Mesendoderm (in vitro differentiated cells): ENCODE measurements around the gene SLAMF7.
"Not testable (repeated sequence)": the region's sequence is repeated elsewhere in the genome, so short reads cannot be mapped to it uniquely, and the experiment has no call there.

Source experiments
- DNase-seq: peaks from one replicate; pipeline ENCODE4 v3.0.0; 2013
- H2AK5ac ChIP-seq: 2 replicates; pipeline ENCODE4 v1.6.1; 2013; ENCODE audit warnings: low read length, inconsistent platforms
- H2BK120ac ChIP-seq: 2 replicates; pipeline ENCODE4 v1.6.1; 2013; ENCODE audit warnings: low read depth, mild to moderate bottlenecking, low read length, moderate library complexity, mixed read lengths
- H2BK15ac ChIP-seq: replicated peaks from 2 replicates; pipeline ENCODE4 v1.6.1; 2013; ENCODE audit warnings: low read depth, mild to moderate bottlenecking, moderate library complexity
- H2BK5ac ChIP-seq: 2 replicates; pipeline ENCODE4 v1.6.1; 2013; ENCODE audit warnings: low read length, inconsistent platforms
- H3K18ac ChIP-seq: 2 replicates; pipeline ENCODE4 v1.6.1; 2013; ENCODE audit warnings: mild to moderate bottlenecking, low read length, mixed read lengths
- H3K23ac ChIP-seq: one replicate; pipeline ENCODE4 v1.6.1; 2013; ENCODE audit warnings: low read length
- H3K27ac ChIP-seq: 2 replicates; pipeline ENCODE4 v1.5.1; 2013; ENCODE audit warnings: low read depth, mild to moderate bottlenecking, inconsistent platforms, low read length, moderate library complexity
- H3K27me3 ChIP-seq: 2 replicates; pipeline ENCODE4 v1.6.1; 2013; ENCODE audit warnings: low read length, control low read depth, mild to moderate bottlenecking, inconsistent platforms; ENCODE audit not compliant: insufficient read depth, poor library complexity
- H3K36me3 ChIP-seq: 2 replicates; pipeline ENCODE4 v1.6.1; 2013; ENCODE audit warnings: low read length, inconsistent platforms; ENCODE audit not compliant: control insufficient read depth, insufficient read depth
- H3K4ac ChIP-seq: one replicate; pipeline ENCODE4 v1.6.1; 2013; ENCODE audit warnings: low read depth, mild to moderate bottlenecking, low read length, moderate library complexity
- H3K4me1 ChIP-seq: 2 replicates; pipeline ENCODE4 v1.6.1; 2013; ENCODE audit warnings: low read depth, low read length, inconsistent platforms; ENCODE audit not compliant: control insufficient read depth
- H3K4me2 ChIP-seq: 2 replicates; pipeline ENCODE4 v1.6.1; 2013; ENCODE audit warnings: low read length
- H3K4me3 ChIP-seq: 2 replicates; pipeline ENCODE4 v1.5.1; 2013; ENCODE audit warnings: mild to moderate bottlenecking, low read length
- H3K56ac ChIP-seq: one replicate; pipeline ENCODE4 v1.6.1; 2013; ENCODE audit warnings: low read length
- H3K79me1 ChIP-seq: 2 replicates; pipeline ENCODE4 v1.6.1; 2013; ENCODE audit warnings: low read length, inconsistent platforms
- H3K79me2 ChIP-seq: 2 replicates; pipeline ENCODE4 v1.6.1; 2013; ENCODE audit warnings: mild to moderate bottlenecking, low read length; ENCODE audit not compliant: control insufficient read depth, insufficient read depth
- H3K9ac ChIP-seq: 2 replicates; pipeline ENCODE4 v1.6.1; 2013; ENCODE audit warnings: low read length, inconsistent platforms
- H4K5ac ChIP-seq: one replicate; pipeline ENCODE4 v1.6.1; 2013; ENCODE audit warnings: low read length
- H4K8ac ChIP-seq: one replicate; pipeline ENCODE4 v1.6.1; 2013; ENCODE audit warnings: low read depth, mild to moderate bottlenecking, control low read depth, low read length, moderate library complexity
- WGBS: extraction: QIAGEN DNeasy Blood & Tissue Kit; methylation state at CpG from one replicate; pipeline ENCODE4 v1.1.7; 2013; ENCODE audit warnings: low lambda C conversion rate, missing lambda C conversion rate; ENCODE audit not compliant: insufficient coverage; ENCODE audit errors: extremely low coverage; 5-methylcytosine and 5-hydroxymethylcytosine counted together

SLAMF7 gene

GRCh38 chr1:160780398-160780755 lies 41.3 kb downstream of the SLAMF7 start:
- H2BK120ac ChIP-seq, result no peak overlapping the region
- H4K5ac ChIP-seq, result no peak overlapping the region
- no peaks in the 10 kb centered on the region for H3K36me3 ChIP-seq
- no peaks in the 10 kb centered on the region for H3K79me2 ChIP-seq
- H3K4me1 ChIP-seq, result no peaks in the 10 kb centered on the region
- no peak overlapping the region for H3K4ac ChIP-seq
- no peaks in the 10 kb centered on the region for H3K27me3 ChIP-seq
- no peak overlapping the region for H3K18ac ChIP-seq
- DNase-seq, result no peak
- no peak overlapping the region for H2BK5ac ChIP-seq
- no peak overlapping the region for H2AK5ac ChIP-seq
- no CpG with 5 or more reads among the region's 2 CpGs for WGBS
- H3K27ac ChIP-seq, result no peak overlapping the region
- no peak overlapping the region for H3K23ac ChIP-seq
- H3K9ac ChIP-seq, result no peak overlapping the region
- no peak overlapping the region for H3K4me3 ChIP-seq
- H3K79me1 ChIP-seq, result no peaks in the 10 kb centered on the region
- H3K56ac ChIP-seq, result no peak overlapping the region
- no peak overlapping the region for H4K8ac ChIP-seq
- H2BK15ac ChIP-seq, result no peak overlapping the region
- no peak overlapping the region for H3K4me2 ChIP-seq

- H2BK5ac ChIP-seq, result no peak overlapping the region
- no peaks in the 10 kb centered on the region for H3K4me1 ChIP-seq
- H3K4ac ChIP-seq, result no peak overlapping the region
- no peak overlapping the region for H3K4me3 ChIP-seq
- H3K23ac ChIP-seq, result no peak overlapping the region
- no peak overlapping the region for H2AK5ac ChIP-seq
- no peak overlapping the region for H3K9ac ChIP-seq
- no CpG with 5 or more reads among the region's 8 CpGs for WGBS
- no peak overlapping the region for H4K8ac ChIP-seq
- H3K27me3 ChIP-seq, result no peaks in the 10 kb centered on the region
- H3K4me2 ChIP-seq, result no peak overlapping the region
- H3K79me2 ChIP-seq, result no peaks in the 10 kb centered on the region
- no peak overlapping the region for H4K5ac ChIP-seq
- no peak overlapping the region for H3K56ac ChIP-seq
- H2BK120ac ChIP-seq, result no peak overlapping the region
- H3K36me3 ChIP-seq, result no peaks in the 10 kb centered on the region
- no peaks in the 10 kb centered on the region for H3K79me1 ChIP-seq
- H3K27ac ChIP-seq, result no peak overlapping the region
- DNase-seq, result no peak
- H3K18ac ChIP-seq, result no peak overlapping the region
- no peak overlapping the region for H2BK15ac ChIP-seq
These were observed 42.2 kb downstream of the SLAMF7 start for GRCh38 chr1:160781186-160781766.

GRCh38 chr1:160781914-160782689 lies 43.1 kb downstream of the SLAMF7 start:
- Histone ChIP-seq H2BK5ac (no peak overlapping the region), H3K4ac (no peak overlapping the region), H2AK5ac (no peak overlapping the region), H3K18ac (no peak overlapping the region), H3K79me1 (no peaks in the 10 kb centered on the region), H3K23ac (no peak overlapping the region), H3K27ac (no peak overlapping the region), H2BK15ac (no peak overlapping the region), H3K4me1 (no peaks in the 10 kb centered on the region), H3K79me2 (no peaks in the 10 kb centered on the region), H2BK120ac (no peak overlapping the region), H3K4me3 (no peak overlapping the region), H3K9ac (no peak overlapping the region), H4K5ac (no peak overlapping the region), H3K4me2 (no peak overlapping the region), H3K56ac (no peak overlapping the region), H3K27me3 (no peaks in the 10 kb centered on the region), H4K8ac (no peak overlapping the region), H3K36me3 (no peaks in the 10 kb centered on the region)
- WGBS, result no CpG with 5 or more reads among the region's 9 CpGs
- DNase-seq, result no peak

GRCh38 chr1:160782988-160783765 lies 44.1 kb downstream of the SLAMF7 start:
- no CpG with 5 or more reads among the region's 25 CpGs for WGBS

GRCh38 chr1:160789051-160789701 lies 50.1 kb downstream of the SLAMF7 start:
- no peak overlapping the region for H2AK5ac ChIP-seq
- H3K23ac ChIP-seq, result no peak overlapping the region
- DNase-seq, result no peak
- H3K27ac ChIP-seq, result no peak overlapping the region
- H3K79me1 ChIP-seq, result no peaks in the 10 kb centered on the region
- H2BK120ac ChIP-seq, result no peak overlapping the region
- no peak overlapping the region for H3K4ac ChIP-seq
- no peak overlapping the region for H2BK5ac ChIP-seq
- H3K18ac ChIP-seq, result no peak overlapping the region
- H3K9ac ChIP-seq, result no peak overlapping the region
- no CpG with 5 or more reads among the region's 11 CpGs for WGBS
- H2BK15ac ChIP-seq, result no peak overlapping the region
- no peaks in the 10 kb centered on the region for H3K79me2 ChIP-seq
- H4K8ac ChIP-seq, result no peak overlapping the region
- H3K4me3 ChIP-seq, result no peak overlapping the region
- no peak overlapping the region for H4K5ac ChIP-seq
- no peaks in the 10 kb centered on the region for H3K36me3 ChIP-seq
- no peaks in the 10 kb centered on the region for H3K4me1 ChIP-seq
- no peaks in the 10 kb centered on the region for H3K27me3 ChIP-seq
- no peak overlapping the region for H3K56ac ChIP-seq
- no peak overlapping the region for H3K4me2 ChIP-seq

More at GRCh38 chr1:160782988-160783765, 44.1 kb downstream of the SLAMF7 start:
- H3K23ac ChIP-seq, H3K4ac ChIP-seq, H3K79me1 ChIP-seq, H3K4me1 ChIP-seq, DNase-seq, H3K36me3 ChIP-seq, H2AK5ac ChIP-seq, H3K56ac ChIP-seq, H3K79me2 ChIP-seq, H2BK5ac ChIP-seq, H3K27me3 ChIP-seq, H3K4me2 ChIP-seq, H4K5ac ChIP-seq, H3K4me3 ChIP-seq, H4K8ac ChIP-seq, H3K9ac ChIP-seq, H2BK120ac ChIP-seq, H2BK15ac ChIP-seq, H3K27ac ChIP-seq, H3K18ac ChIP-seq: not testable (repeated sequence)
